Esophagus squamous epithelium (tissue), 5 donors: ENCODE measurements around the gene DST. TPM values are rescaled to one million over a fixed set of nuclear protein-coding genes. Genes with fewer than 3 reads are reported as not detected.
A peak's percentile ranks its signal among the peaks of the same experiment; 100 is the strongest.

Experiments used
- DNase-seq: peaks from one replicate; lab custom pipeline; 2025; lab: John Stamatoyannopoulos, UW
- H3K27ac ChIP-seq, 4 donors: fragments of 200-600 bp; sonication (generic); one replicate each; pipeline ENCODE4 v1.5.1; 2016 to 2019; ENCODE audit warnings: mild to moderate bottlenecking in 1 of 4
- H3K27me3 ChIP-seq, 4 donors: fragments of 200-600 bp; sonication (generic); 1 replicate in 3 of 4; 2 replicates in 1 of 4; pipeline versions ENCODE4 v1.5.1 to v1.6.0; 2017 to 2021; ENCODE audit warnings: antibody characterized with exemption in 1 of 4
- H3K36me3 ChIP-seq, 3 donors: fragments of 200-600 bp; sonication (generic); one replicate each; pipeline ENCODE4 v1.5.1; 2016 to 2019
- H3K4me1 ChIP-seq, 3 donors: fragments of 200-600 bp; sonication (generic); one replicate each; pipeline ENCODE4 v1.5.1; 2017 to 2019
- H3K4me3 ChIP-seq, 4 donors: fragments of 200-600 bp; sonication (generic); 1 replicate in 3 of 4; 2 replicates in 1 of 4; pipeline ENCODE4 v1.5.1; 2016 to 2019; ENCODE audit warnings: mild to moderate bottlenecking in 2 of 4, moderate library complexity in 1 of 4
- H3K9me3 ChIP-seq, 3 donors: fragments of 200-600 bp; sonication (generic); one replicate each; pipeline ENCODE4 v1.5.1; 2016 to 2019
- CTCF ChIP-seq, 6 experiments: fragments of 450-650 bp in 4 of 6; fragments of 200-600 bp in 2 of 6; sonication (generic) in 2 of 6; IDR thresholded peaks; one replicate each; pipeline ENCODE4 v1.5.1; 2016 to 2019; ENCODE audit warnings: antibody characterized with exemption in 6 of 6, mild to moderate bottlenecking in 4 of 6, moderate library complexity in 4 of 6
- POLR2A ChIP-seq, 4 donors: fragments of 450-650 bp; IDR thresholded peaks; one replicate each; pipeline ENCODE4 v1.6.1; 2017; ENCODE audit warnings: antibody characterized with exemption in 4 of 4, mild to moderate bottlenecking in 4 of 4, moderate library complexity in 3 of 4
- WGBS, 2 donors: methylation state at CpG; one replicate each; pipeline ENCODE4 v1.1.5; 2018; 5-methylcytosine and 5-hydroxymethylcytosine counted together
- intact Hi-C: fragments of 100-400 bp; cut with DNase I; formaldehyde crosslinking; loops from one replicate; pipeline ENCODE4 v1.15.0; 2022
- total RNA-seq, 4 donors: library from RNA; depleted of rRNA; stranded (reverse); fragments of >200 nt; gene quantifications; one replicate each; pipeline ENCODE4 v1.1.0, GENCODE V29; 2016
- donor health status: DM: yes; HTN: yes; CAD: no.

DST gene
- total RNA-seq, 4 donors from 2014 or later: 134 to 468 (median 175) TPM

GRCh38 chr6:56526860-56527544 is 115.7 kb downstream of the DST start:
- WGBS, 2 donors: 38 to 81% methylated on average over 1 of the region's 1 CpG
- H3K4me1 ChIP-seq: peaks cover 0 to 39% (median 16%) of the 10 kb centered on the region in 3 donors
- intact Hi-C loops: no loop called here
- no peak for DNase-seq
- no peak overlapping the region for H3K4me3 ChIP-seq
- no peak for TF ChIP-seq POLR2A (IDR thresholded peaks at IDR 0.05)
- TF ChIP-seq CTCF (IDR thresholded peaks at IDR 0.05): no peak
- H3K27ac ChIP-seq: peak overlapping the region in 3 of 4 donors; percentile 31 to 77 (median 59)
- no peaks in the 10 kb centered on the region for H3K9me3 ChIP-seq
- no peaks in the 10 kb centered on the region for H3K27me3 ChIP-seq
- peaks cover 0 to 100% (median 0%) of the 10 kb centered on the region in 3 donors for H3K36me3 ChIP-seq

GRCh38 chr6:56525974-56526789 is 116.5 kb downstream of the DST start:
- Histone ChIP-seq H3K4me3 (no peak overlapping the region), H3K4me1 (peaks cover 0 to 42% (median 16%) of the 10 kb centered on the region in 3 donors), H3K9me3 (no peaks in the 10 kb centered on the region), H3K27ac (peak overlapping the region; percentile 22 to 77 (median 68)), H3K27me3 (no peaks in the 10 kb centered on the region), H3K36me3 (peaks cover 0 to 93% (median 0%) of the 10 kb centered on the region in 3 donors)
- no peak for DNase-seq
- TF ChIP-seq CTCF (IDR thresholded peaks at IDR 0.05) (no peak), POLR2A (IDR thresholded peaks at IDR 0.05) (no peak)
- 76 to 82% methylated on average over 11 of the region's 11 CpGs for WGBS, 2 donors
- intact Hi-C loops: no loop called here

GRCh38 chr6:56524891-56525703 is 117.6 kb downstream of the DST start:
- Histone ChIP-seq H3K27ac (peak overlapping the region; percentile 23 to 77 (median 68)), H3K27me3 (no peaks in the 10 kb centered on the region), H3K9me3 (no peaks in the 10 kb centered on the region), H3K4me1 (peaks cover 0 to 42% (median 16%) of the 10 kb centered on the region in 3 donors), H3K36me3 (peaks cover 0 to 93% (median 0%) of the 10 kb centered on the region in 3 donors), H3K4me3 (no peak overlapping the region)
- WGBS, 2 donors: 46 to 69% methylated on average over 4 of the region's 4 CpGs
- TF ChIP-seq CTCF (IDR thresholded peaks at IDR 0.05) (no peak), POLR2A (IDR thresholded peaks at IDR 0.05) (no peak)
- DNase-seq: no peak
- intact Hi-C loops: no loop called here

- H3K27ac ChIP-seq: peak overlapping the region in 3 of 4 donors; percentile 53 to 77 (median 71)
- peaks cover 0 to 46% (median 16%) of the 10 kb centered on the region in 3 donors for H3K4me1 ChIP-seq
- no peak for TF ChIP-seq CTCF (IDR thresholded peaks at IDR 0.05)
- no peak for TF ChIP-seq POLR2A (IDR thresholded peaks at IDR 0.05)
Observed at GRCh38 chr6:56522495-56523270, 120.0 kb downstream of the DST start.

More at GRCh38 chr6:56522495-56523270, 120.0 kb downstream of the DST start:
- H3K4me3 ChIP-seq: no peak overlapping the region
- intact Hi-C loops: no loop called here
- H3K36me3 ChIP-seq: peaks cover 0 to 82% (median 0%) of the 10 kb centered on the region in 3 donors
- DNase-seq: no peak
- WGBS, 2 donors: 88 to 92% methylated on average over 3 of the region's 3 CpGs
- H3K27me3 ChIP-seq: no peaks in the 10 kb centered on the region
- no peaks in the 10 kb centered on the region for H3K9me3 ChIP-seq
